ENCODE measurements around the gene DPM3. TPM values are rescaled to one million over a fixed set of nuclear protein-coding genes. Genes with fewer than 3 reads are reported as not detected.

Gene DPM3
- total and polyA plus RNA-seq, 9 of the 15 experiments (the other 6 are each of a cell fraction or from before 2014, with no cell fraction given), result 3.7 to 120 (median 36.4) TPM

DNA sequence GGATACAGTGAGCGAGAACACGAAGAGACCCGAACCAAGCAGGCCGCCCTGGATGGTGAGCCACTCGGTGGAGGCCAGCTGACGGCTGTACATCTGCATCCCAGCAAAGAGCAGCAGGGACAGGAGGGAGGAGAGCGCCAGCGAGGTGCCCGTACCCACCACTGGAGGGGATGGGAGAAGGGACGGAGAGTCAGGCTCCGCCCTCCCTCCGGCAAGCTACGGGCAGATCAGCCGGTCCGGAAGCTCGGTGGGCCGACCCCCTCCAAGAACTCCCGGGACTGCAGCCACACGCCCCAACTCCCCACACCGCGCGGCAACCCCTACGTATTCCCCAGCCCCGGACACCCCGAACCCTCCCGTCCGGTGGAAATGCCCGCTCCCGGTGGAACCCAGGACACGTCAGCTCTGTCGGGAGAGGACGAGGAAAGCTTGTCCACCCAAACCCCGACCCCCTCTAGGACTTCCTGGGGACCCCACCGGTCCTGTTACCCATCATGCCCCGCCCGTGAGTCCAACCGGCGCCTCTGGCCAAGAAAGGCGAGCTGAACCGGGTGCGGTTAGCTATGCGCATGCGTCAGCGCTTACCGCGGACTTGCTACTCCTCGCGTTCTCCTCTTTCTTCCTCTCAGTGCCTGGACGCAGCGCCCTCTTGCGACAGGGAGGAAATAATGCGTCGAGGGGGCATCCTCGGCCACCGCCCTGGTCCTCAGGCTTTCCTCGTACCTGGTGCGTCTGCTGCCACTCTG, 32.6 kb upstream of the DPM3 start, which contains the start of gene KRTCAP2 (continued):
- TF ChIP-seq, protein P1, sequence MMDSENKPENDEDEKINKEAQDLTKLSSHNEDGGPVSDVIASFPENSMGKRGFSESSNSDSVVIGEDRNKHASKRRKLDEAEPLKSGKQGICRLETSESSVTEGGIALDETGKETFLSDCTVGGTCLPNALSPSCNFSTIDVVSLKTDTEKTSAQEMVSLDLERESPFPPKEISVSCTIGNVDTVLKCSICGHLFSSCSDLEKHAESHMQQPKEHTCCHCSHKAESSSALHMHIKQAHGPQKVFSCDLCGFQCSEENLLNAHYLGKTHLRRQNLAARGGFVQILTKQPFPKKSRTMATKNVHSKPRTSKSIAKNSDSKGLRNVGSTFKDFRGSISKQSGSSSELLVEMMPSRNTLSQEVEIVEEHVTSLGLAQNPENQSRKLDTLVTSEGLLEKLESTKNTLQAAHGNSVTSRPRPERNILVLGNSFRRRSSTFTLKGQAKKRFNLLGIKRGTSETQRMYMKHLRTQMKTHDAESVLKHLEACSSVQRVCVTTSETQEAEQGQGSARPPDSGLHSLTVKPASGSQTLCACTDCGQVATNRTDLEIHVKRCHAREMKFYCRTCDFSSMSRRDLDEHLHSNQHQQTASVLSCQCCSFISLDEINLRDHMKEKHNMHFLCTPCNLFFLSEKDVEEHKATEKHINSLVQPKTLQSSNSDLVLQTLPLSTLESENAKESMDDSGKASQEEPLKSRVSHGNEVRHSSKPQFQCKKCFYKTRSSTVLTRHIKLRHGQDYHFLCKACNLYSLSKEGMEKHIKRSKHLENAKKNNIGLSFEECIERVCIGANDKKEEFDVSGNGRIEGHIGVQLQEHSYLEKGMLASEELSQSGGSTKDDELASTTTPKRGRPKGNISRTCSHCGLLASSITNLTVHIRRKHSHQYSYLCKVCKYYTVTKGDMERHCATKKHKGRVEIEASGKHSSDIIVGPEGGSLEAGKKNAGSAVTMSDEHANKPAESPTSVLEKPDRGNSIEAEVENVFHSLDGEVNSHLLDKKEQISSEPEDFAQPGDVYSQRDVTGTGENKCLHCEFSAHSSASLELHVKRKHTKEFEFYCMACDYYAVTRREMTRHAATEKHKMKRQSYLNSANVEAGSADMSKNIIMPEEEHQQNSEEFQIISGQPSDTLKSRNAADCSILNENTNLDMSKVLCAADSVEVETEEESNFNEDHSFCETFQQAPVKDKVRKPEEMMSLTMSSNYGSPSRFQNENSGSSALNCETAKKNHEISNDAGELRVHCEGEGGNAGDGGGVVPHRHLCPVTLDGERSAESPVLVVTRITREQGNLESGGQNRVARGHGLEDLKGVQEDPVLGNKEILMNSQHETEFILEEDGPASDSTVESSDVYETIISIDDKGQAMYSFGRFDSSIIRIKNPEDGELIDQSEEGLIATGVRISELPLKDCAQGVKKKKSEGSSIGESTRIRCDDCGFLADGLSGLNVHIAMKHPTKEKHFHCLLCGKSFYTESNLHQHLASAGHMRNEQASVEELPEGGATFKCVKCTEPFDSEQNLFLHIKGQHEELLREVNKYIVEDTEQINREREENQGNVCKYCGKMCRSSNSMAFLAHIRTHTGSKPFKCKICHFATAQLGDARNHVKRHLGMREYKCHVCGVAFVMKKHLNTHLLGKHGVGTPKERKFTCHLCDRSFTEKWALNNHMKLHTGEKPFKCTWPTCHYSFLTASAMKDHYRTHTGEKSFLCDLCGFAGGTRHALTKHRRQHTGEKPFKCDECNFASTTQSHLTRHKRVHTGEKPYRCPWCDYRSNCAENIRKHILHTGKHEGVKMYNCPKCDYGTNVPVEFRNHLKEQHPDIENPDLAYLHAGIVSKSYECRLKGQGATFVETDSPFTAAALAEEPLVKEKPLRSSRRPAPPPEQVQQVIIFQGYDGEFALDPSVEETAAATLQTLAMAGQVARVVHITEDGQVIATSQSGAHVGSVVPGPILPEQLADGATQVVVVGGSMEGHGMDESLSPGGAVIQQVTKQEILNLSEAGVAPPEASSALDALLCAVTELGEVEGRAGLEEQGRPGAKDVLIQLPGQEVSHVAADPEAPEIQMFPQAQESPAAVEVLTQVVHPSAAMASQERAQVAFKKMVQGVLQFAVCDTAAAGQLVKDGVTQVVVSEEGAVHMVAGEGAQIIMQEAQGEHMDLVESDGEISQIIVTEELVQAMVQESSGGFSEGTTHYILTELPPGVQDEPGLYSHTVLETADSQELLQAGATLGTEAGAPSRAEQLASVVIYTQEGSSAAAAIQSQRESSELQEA (IDR thresholded peaks at IDR 0.05; ENCODE audit: low read depth), result no peak
- TF ChIP-seq, protein P2, sequence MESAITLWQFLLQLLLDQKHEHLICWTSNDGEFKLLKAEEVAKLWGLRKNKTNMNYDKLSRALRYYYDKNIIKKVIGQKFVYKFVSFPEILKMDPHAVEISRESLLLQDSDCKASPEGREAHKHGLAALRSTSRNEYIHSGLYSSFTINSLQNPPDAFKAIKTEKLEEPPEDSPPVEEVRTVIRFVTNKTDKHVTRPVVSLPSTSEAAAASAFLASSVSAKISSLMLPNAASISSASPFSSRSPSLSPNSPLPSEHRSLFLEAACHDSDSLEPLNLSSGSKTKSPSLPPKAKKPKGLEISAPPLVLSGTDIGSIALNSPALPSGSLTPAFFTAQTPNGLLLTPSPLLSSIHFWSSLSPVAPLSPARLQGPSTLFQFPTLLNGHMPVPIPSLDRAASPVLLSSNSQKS (CRISPR knock-in tag; IDR thresholded peaks at IDR 0.05), result no peak
- TF ChIP-seq, protein P3, sequence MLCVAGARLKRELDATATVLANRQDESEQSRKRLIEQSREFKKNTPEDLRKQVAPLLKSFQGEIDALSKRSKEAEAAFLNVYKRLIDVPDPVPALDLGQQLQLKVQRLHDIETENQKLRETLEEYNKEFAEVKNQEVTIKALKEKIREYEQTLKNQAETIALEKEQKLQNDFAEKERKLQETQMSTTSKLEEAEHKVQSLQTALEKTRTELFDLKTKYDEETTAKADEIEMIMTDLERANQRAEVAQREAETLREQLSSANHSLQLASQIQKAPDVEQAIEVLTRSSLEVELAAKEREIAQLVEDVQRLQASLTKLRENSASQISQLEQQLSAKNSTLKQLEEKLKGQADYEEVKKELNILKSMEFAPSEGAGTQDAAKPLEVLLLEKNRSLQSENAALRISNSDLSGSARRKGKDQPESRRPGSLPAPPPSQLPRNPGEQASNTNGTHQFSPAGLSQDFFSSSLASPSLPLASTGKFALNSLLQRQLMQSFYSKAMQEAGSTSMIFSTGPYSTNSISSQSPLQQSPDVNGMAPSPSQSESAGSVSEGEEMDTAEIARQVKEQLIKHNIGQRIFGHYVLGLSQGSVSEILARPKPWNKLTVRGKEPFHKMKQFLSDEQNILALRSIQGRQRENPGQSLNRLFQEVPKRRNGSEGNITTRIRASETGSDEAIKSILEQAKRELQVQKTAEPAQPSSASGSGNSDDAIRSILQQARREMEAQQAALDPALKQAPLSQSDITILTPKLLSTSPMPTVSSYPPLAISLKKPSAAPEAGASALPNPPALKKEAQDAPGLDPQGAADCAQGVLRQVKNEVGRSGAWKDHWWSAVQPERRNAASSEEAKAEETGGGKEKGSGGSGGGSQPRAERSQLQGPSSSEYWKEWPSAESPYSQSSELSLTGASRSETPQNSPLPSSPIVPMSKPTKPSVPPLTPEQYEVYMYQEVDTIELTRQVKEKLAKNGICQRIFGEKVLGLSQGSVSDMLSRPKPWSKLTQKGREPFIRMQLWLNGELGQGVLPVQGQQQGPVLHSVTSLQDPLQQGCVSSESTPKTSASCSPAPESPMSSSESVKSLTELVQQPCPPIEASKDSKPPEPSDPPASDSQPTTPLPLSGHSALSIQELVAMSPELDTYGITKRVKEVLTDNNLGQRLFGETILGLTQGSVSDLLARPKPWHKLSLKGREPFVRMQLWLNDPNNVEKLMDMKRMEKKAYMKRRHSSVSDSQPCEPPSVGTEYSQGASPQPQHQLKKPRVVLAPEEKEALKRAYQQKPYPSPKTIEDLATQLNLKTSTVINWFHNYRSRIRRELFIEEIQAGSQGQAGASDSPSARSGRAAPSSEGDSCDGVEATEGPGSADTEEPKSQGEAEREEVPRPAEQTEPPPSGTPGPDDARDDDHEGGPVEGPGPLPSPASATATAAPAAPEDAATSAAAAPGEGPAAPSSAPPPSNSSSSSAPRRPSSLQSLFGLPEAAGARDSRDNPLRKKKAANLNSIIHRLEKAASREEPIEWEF (CRISPR knock-in tag; IDR thresholded peaks at IDR 0.05), result no peak
- no peak for TF ChIP-seq ZNF384 (IDR thresholded peaks at IDR 0.05; ENCODE audit: low read depth, low read length)
- no peak for TF ChIP-seq ZNF444 (CRISPR knock-in tag; IDR thresholded peaks at IDR 0.05)
- no peak for TF ChIP-seq ZEB2 (IDR thresholded peaks at IDR 0.05)
- TF ChIP-seq WHSC1 (IDR thresholded peaks at IDR 0.05; ENCODE audit: low read length), result no peak
- TF ChIP-seq, protein P4, sequence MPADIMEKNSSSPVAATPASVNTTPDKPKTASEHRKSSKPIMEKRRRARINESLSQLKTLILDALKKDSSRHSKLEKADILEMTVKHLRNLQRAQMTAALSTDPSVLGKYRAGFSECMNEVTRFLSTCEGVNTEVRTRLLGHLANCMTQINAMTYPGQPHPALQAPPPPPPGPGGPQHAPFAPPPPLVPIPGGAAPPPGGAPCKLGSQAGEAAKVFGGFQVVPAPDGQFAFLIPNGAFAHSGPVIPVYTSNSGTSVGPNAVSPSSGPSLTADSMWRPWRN (IDR thresholded peaks at IDR 0.05; ENCODE audit: low read depth), result no peak
- peak; percentile 68 for TF ChIP-seq SP2 (IDR thresholded peaks at IDR 0.05; ENCODE audit: extremely low read depth, low read depth, low read length, poor library complexity, severe bottlenecking)
- TF ChIP-seq HIVEP1 (CRISPR knock-in tag; IDR thresholded peaks at IDR 0.05), result no peak
- no peak for TF ChIP-seq CBFA2T3 (IDR thresholded peaks at IDR 0.05)
- peak; percentile 74; the same call in 1 of the 2 replicates for TF ChIP-seq CBX1 (IDR thresholded peaks at IDR 0.05; ENCODE audit: low read depth)
- no peak for TF ChIP-seq ZNF217 (CRISPR knock-in tag; IDR thresholded peaks at IDR 0.05)

All from K562 (cell line).